ENCODE results near the gene ZNF813.
"Not testable (repeated sequence)": the region's sequence is repeated elsewhere in the genome, so short reads cannot be mapped to it uniquely, and the experiment has no call there.

The ZNF813 gene

DNA sequence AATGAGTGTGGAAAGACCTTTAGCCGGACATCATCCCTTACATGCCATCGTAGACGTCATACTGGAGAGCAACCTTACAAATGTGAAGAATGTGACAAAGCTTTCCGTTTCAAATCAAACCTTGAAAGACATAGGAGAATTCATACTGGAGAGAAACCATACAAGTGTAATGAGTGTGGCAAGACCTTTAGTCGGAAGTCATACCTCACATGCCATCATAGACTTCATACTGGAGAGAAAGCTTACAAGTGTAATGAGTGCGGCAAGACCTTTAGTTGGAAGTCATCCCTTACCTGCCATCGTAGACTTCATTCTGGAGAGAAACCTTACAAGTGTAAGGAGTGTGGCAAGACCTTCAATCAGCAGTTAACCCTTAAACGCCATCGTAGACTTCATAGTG lies 11.7 kb upstream of the ZNF813 start:
- no peaks in the 10 kb centered on the region for H3K4me1 ChIP-seq (ENCODE audit: control insufficient read depth, insufficient read depth, low read length)
- peaks cover 70% of the 10 kb centered on the region for H3K36me3 ChIP-seq (ENCODE audit: control insufficient read depth, insufficient read depth, low read length)
- no peaks in the 10 kb centered on the region for H3K27me3 ChIP-seq (ENCODE audit: control insufficient read depth, insufficient read depth, low read length)
- H3K9me3 ChIP-seq (ENCODE audit: control insufficient read depth, insufficient read depth, low read depth, low read length): peaks cover 59% of the 10 kb centered on the region
- no peak overlapping the region for H3K27ac ChIP-seq (ENCODE audit: low read depth, low read length)
- H3K9ac ChIP-seq (ENCODE audit: low read length): no peak overlapping the region
- H3K4me3 ChIP-seq (ENCODE audit: low read depth, low read length): no peak overlapping the region

DNA sequence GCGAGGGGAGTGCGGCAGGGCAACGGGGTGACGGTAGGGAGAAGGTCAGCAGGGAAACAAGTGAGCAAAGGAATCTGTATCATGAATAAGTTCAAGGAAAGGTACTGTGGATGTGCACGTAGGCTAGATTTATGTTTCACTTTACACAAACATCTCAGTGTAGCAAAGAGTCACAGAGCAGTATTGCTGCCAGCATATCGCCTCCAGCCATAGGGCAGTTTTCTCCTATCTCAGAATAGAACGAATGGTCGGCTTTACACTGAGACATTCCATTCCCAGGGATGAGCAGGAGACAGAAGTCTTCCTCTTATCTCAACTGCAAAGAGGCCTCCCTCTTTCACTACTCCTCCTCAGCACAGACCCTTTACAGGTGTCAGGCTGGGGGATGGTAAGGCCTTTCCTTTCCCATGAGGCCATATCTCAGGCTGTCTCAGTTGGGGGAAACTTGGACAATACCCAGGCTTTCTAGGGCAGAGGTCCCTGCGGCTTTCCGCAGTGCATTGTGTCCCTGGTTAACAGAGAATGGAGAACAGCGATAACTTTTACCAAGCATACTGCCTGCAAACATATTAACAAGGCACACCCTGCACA lies 7.3 kb upstream of the ZNF813 start:
- not testable (repeated sequence) for H3K4me3 ChIP-seq (ENCODE audit: low read depth, low read length); H3K4me1 ChIP-seq (ENCODE audit: control insufficient read depth, insufficient read depth, low read length); H3K27me3 ChIP-seq (ENCODE audit: control insufficient read depth, insufficient read depth, low read length); H3K9ac ChIP-seq (ENCODE audit: low read length); H3K27ac ChIP-seq (ENCODE audit: low read depth, low read length)
- Histone ChIP-seq H3K9me3 (ENCODE audit: control insufficient read depth, insufficient read depth, low read depth, low read length) (peaks cover 38% of the 10 kb centered on the region), H3K36me3 (ENCODE audit: control insufficient read depth, insufficient read depth, low read length) (peaks cover 27% of the 10 kb centered on the region)

GRCh38 chr19:53461866-53462265 lies 5.7 kb upstream of the ZNF813 start:
- H3K36me3 ChIP-seq (ENCODE audit: control insufficient read depth, insufficient read depth, low read length): peaks cover 10% of the 10 kb centered on the region
- no peak overlapping the region for H3K4me3 ChIP-seq (ENCODE audit: low read depth, low read length)
- H3K4me1 ChIP-seq (ENCODE audit: control insufficient read depth, insufficient read depth, low read length): peaks cover 5% of the 10 kb centered on the region; the same call in 1 of the 2 replicates
- peaks cover 22% of the 10 kb centered on the region for H3K9me3 ChIP-seq (ENCODE audit: control insufficient read depth, insufficient read depth, low read depth, low read length)
- no peaks in the 10 kb centered on the region for H3K27me3 ChIP-seq (ENCODE audit: control insufficient read depth, insufficient read depth, low read length)
- no peak overlapping the region for H3K27ac ChIP-seq (ENCODE audit: low read depth, low read length)
- no peak overlapping the region for H3K9ac ChIP-seq (ENCODE audit: low read length)

GRCh38 chr19:53462861-53463260 lies 4.7 kb upstream of the ZNF813 start:
- Histone ChIP-seq H3K4me1 (ENCODE audit: control insufficient read depth, insufficient read depth, low read length) (peaks cover 5% of the 10 kb centered on the region; the same call in 1 of the 2 replicates), H3K9ac (ENCODE audit: low read length) (peak overlapping the region; percentile 2), H3K27ac (ENCODE audit: low read depth, low read length) (no peak overlapping the region), H3K9me3 (ENCODE audit: control insufficient read depth, insufficient read depth, low read depth, low read length) (peaks cover 12% of the 10 kb centered on the region; the same call in 1 of the 2 replicates), H3K4me3 (ENCODE audit: low read depth, low read length) (peak overlapping the region; percentile 60), H3K27me3 (ENCODE audit: control insufficient read depth, insufficient read depth, low read length) (no peaks in the 10 kb centered on the region), H3K36me3 (ENCODE audit: control insufficient read depth, insufficient read depth, low read length) (peaks cover 2% of the 10 kb centered on the region; the same call in 1 of the 2 replicates)

GRCh38 chr19:53463263-53463662 lies 4.3 kb upstream of the ZNF813 start:
- peak overlapping the region; percentile 2 for H3K9ac ChIP-seq (ENCODE audit: low read length)
- peaks cover 8% of the 10 kb centered on the region; the same call in 1 of the 2 replicates for H3K9me3 ChIP-seq (ENCODE audit: control insufficient read depth, insufficient read depth, low read depth, low read length)
- H3K27ac ChIP-seq (ENCODE audit: low read depth, low read length): no peak overlapping the region
- peaks cover under 1% of the 10 kb centered on the region; the same call in 1 of the 2 replicates for H3K36me3 ChIP-seq (ENCODE audit: control insufficient read depth, insufficient read depth, low read length)
- H3K4me3 ChIP-seq (ENCODE audit: low read depth, low read length): peak overlapping the region; percentile 60
- H3K27me3 ChIP-seq (ENCODE audit: control insufficient read depth, insufficient read depth, low read length): no peaks in the 10 kb centered on the region
- H3K4me1 ChIP-seq (ENCODE audit: control insufficient read depth, insufficient read depth, low read length): peaks cover 5% of the 10 kb centered on the region; the same call in 1 of the 2 replicates

DNA sequence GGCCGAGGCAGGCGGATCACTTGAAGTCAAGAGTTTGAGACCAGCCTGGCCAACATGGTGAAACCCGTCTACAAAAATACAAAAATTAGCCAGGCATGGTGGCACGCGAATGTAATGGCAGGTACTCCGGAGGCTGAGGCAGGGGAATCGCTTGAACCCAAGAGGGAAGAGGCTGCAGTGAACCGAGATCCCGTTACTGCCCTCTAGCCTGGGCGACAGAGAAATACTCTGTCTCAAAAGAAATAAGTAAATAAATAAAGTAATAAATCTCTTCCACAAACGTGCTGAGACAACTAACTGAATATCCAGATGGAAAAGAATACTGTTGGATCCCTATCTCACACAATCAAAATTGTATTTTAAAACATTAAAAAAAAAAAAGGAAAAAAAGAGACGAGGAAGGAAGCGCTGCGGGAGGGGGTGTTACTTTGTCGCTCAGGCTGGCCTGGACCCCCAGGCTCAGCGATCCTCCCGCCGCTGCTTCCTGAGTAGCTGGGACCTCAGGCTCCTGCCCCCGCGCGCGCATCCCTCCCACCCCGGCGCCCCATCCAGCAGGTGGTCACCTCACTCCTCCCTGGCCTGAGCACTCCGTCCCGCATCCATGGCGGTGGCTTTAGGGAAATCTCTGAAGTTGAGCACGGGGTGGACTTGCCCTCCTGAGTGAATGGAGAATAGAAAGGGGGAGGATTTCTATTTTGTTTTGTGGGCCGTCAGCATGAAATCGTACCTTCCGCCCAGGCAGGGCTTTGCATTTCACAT lies 628 bp upstream of the ZNF813 start:
- H3K27ac ChIP-seq (ENCODE audit: low read depth, low read length): no peak overlapping the region
- no peaks in the 10 kb centered on the region for H3K27me3 ChIP-seq (ENCODE audit: control insufficient read depth, insufficient read depth, low read length)
- peak overlapping the region; percentile 97 for H3K4me3 ChIP-seq (ENCODE audit: low read depth, low read length)
- peaks cover 10% of the 10 kb centered on the region; the same call in 1 of the 2 replicates for H3K4me1 ChIP-seq (ENCODE audit: control insufficient read depth, insufficient read depth, low read length)
- peaks cover 2% of the 10 kb centered on the region; the same call in 1 of the 2 replicates for H3K36me3 ChIP-seq (ENCODE audit: control insufficient read depth, insufficient read depth, low read length)
- no peak overlapping the region for H3K9ac ChIP-seq (ENCODE audit: low read length)
- no peaks in the 10 kb centered on the region for H3K9me3 ChIP-seq (ENCODE audit: control insufficient read depth, insufficient read depth, low read depth, low read length)

DNA sequence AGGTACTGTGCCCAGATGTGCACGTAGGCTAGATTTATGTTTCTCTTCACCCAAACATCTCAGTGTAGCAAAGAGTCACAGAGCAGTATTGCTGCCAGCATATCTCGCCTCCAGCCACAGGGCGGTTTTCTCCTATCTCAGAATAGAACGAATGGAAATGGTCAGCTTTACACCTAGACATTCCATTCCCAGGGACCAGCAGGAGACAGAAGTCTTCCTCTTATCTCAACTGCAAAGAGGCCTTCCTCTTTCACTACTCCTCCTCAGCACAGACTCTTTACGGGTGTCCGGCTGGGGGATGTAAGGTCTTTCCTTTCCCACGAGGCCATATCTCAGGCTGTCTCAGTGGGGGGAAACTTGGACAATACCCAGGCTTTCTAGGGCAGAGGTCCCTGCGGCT lies 1.1 kb downstream of the ZNF813 start:
- H3K9me3 ChIP-seq (ENCODE audit: control insufficient read depth, insufficient read depth, low read depth, low read length); H3K27ac ChIP-seq (ENCODE audit: low read depth, low read length); H3K4me1 ChIP-seq (ENCODE audit: control insufficient read depth, insufficient read depth, low read length); H3K27me3 ChIP-seq (ENCODE audit: control insufficient read depth, insufficient read depth, low read length): not testable (repeated sequence)
- Histone ChIP-seq H3K9ac (ENCODE audit: low read length) (peak overlapping the region; percentile 92), H3K4me3 (ENCODE audit: low read depth, low read length) (peak overlapping the region; percentile 97), H3K36me3 (ENCODE audit: control insufficient read depth, insufficient read depth, low read length) (peaks cover 19% of the 10 kb centered on the region)

DNA sequence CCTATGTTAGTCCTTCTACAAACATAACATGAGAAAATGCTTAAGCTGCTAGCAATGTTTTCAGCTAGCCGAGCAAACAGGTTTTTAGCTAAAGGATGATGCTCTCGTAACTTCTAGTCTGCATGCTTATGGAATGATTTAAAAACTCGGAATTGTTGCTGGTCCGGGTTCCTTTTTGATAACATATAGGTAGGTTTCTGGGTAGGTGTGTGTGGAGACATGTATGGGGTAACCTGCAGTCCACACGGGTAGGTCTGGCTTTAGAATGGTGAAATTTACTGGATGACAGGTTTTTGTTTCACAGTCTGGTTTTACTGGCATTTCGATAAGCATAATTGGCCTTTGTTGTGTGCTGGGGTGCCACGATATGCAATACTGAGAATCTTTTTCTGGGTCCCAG lies 4.4 kb downstream of the ZNF813 start:
- Histone ChIP-seq H3K4me3 (ENCODE audit: low read depth, low read length) (no peak overlapping the region), H3K27me3 (ENCODE audit: control insufficient read depth, insufficient read depth, low read length) (no peaks in the 10 kb centered on the region), H3K27ac (ENCODE audit: low read depth, low read length) (no peak overlapping the region), H3K9me3 (ENCODE audit: control insufficient read depth, insufficient read depth, low read depth, low read length) (peaks cover 7% of the 10 kb centered on the region), H3K4me1 (ENCODE audit: control insufficient read depth, insufficient read depth, low read length) (0 out of 2 replicates have a peak, but pooled peaks cover 5% of the 10 kb centered on the region), H3K36me3 (ENCODE audit: control insufficient read depth, insufficient read depth, low read length) (peaks cover 43% of the 10 kb centered on the region), H3K9ac (ENCODE audit: low read length) (no peak overlapping the region)

DNA sequence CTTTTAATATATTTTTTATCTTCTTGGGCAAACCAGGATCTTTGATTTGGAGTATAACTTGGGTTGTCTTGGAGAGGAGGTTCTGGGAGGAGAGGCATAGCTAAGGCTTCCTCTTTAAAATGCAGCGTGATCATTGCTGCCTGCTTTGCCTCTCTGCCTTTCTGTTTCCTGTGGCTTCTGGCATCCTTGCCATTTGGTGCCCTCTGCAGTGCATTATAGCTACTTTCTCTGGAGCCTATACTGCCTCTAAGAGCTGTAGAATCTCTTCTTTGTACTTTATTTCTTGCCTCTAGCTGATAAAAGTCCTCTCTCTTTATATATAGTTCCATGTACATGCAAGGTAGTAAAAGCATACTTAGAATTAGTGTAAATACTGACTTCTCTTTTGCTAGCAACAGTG lies 7.3 kb downstream of the ZNF813 start:
- not testable (repeated sequence) for H3K4me3 ChIP-seq (ENCODE audit: low read depth, low read length); H3K27me3 ChIP-seq (ENCODE audit: control insufficient read depth, insufficient read depth, low read length); H3K4me1 ChIP-seq (ENCODE audit: control insufficient read depth, insufficient read depth, low read length); H3K27ac ChIP-seq (ENCODE audit: low read depth, low read length); H3K9ac ChIP-seq (ENCODE audit: low read length)
- Histone ChIP-seq H3K9me3 (ENCODE audit: control insufficient read depth, insufficient read depth, low read depth, low read length) (peaks cover 30% of the 10 kb centered on the region), H3K36me3 (ENCODE audit: control insufficient read depth, insufficient read depth, low read length) (peaks cover 71% of the 10 kb centered on the region)

DNA sequence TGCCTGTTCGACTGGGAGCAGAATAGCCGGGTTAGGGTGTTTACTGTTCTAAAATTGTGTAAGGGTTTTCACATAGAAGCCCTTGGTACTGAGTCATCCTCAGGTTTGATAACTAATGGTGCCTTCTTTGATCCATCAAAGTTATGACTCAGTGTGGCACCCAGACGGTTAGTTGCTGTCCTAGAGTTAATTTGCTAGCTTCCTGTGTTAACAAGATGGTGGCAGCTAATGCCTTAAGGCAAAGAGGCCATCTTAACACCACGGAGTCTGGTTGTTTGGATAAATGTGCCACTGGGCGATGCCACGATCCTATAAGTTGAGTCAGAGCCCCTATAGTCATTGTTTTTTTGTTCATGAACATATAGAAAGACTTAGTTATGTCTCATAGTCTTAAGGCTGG lies 7.9 kb downstream of the ZNF813 start:
- H3K9ac ChIP-seq (ENCODE audit: low read length); H3K27me3 ChIP-seq (ENCODE audit: control insufficient read depth, insufficient read depth, low read length); H3K4me1 ChIP-seq (ENCODE audit: control insufficient read depth, insufficient read depth, low read length); H3K4me3 ChIP-seq (ENCODE audit: low read depth, low read length); H3K27ac ChIP-seq (ENCODE audit: low read depth, low read length): not testable (repeated sequence)
- peaks cover 35% of the 10 kb centered on the region for H3K9me3 ChIP-seq (ENCODE audit: control insufficient read depth, insufficient read depth, low read depth, low read length)
- H3K36me3 ChIP-seq (ENCODE audit: control insufficient read depth, insufficient read depth, low read length): peaks cover 77% of the 10 kb centered on the region

- H3K36me3 ChIP-seq (ENCODE audit: control insufficient read depth, insufficient read depth, low read length): peaks cover 87% of the 10 kb centered on the region
Observed at GRCh38 chr19:53483751-53484150, 16.2 kb downstream of the ZNF813 start.

More at GRCh38 chr19:53483751-53484150, 16.2 kb downstream of the ZNF813 start:
- H3K9me3 ChIP-seq (ENCODE audit: control insufficient read depth, insufficient read depth, low read depth, low read length): peaks cover 43% of the 10 kb centered on the region
- H3K4me1 ChIP-seq (ENCODE audit: control insufficient read depth, insufficient read depth, low read length); H3K27me3 ChIP-seq (ENCODE audit: control insufficient read depth, insufficient read depth, low read length); H3K27ac ChIP-seq (ENCODE audit: low read depth, low read length); H3K9ac ChIP-seq (ENCODE audit: low read length); H3K4me3 ChIP-seq (ENCODE audit: low read depth, low read length): not testable (repeated sequence)
